ENCODE measurements around the gene MFSD6. TPM values are rescaled to one million over a fixed set of nuclear protein-coding genes. Genes with fewer than 3 reads are reported as not detected.

Gene MFSD6
- total and polyA plus RNA-seq, 2 of the 8 experiments (the other 6 are each of a cell fraction or from before 2014, with no cell fraction given) = 1.8 to 5.1 TPM

- no peaks in the 10 kb centered on the region for H3K79me1 ChIP-seq (ENCODE audit: low read depth, low read length)
- ChIA-PET POLR2A (ENCODE audit: partially characterized antibody) (interaction anchor here (1.0 kb wide), 1 partner anchor 9 kb away, joined by 4 read pairs; no protein-coding TSS in a partner anchor), CTCF (ENCODE audit: partially characterized antibody) (interaction anchor here (0.6 to 3.5 kb wide), 12 partner anchors 10 to 347 kb away, joined by 3 to 10 read pairs (median 4); no protein-coding TSS in a partner anchor)
- no peak overlapping the region for H2BK5ac ChIP-seq (ENCODE audit: low read depth, low read length)
- H3K9ac ChIP-seq (replicated peaks in 1 of 4; ENCODE audit: extremely low read depth in 1 of 4, low read depth in 3 of 4, low read length in 3 of 4) = no peak overlapping the region
- no peak overlapping the region for H3K27ac ChIP-seq (ENCODE audit: low read depth, low read length)
- no peaks in the 10 kb centered on the region for H3K79me2 ChIP-seq (ENCODE audit: control insufficient read depth in 1 of 2, insufficient read depth in 2 of 2, low read length in 2 of 2)
- no peak overlapping the region for H2AFZ ChIP-seq (ENCODE audit: low read length)
- no peaks in the 10 kb centered on the region for H3K9me3 ChIP-seq (ENCODE audit: insufficient read depth in 2 of 2, low read depth in 1 of 2, low read length in 1 of 2)
- H3K18ac ChIP-seq (ENCODE audit: extremely low read depth, low read length) = no peak overlapping the region
- H2BK15ac ChIP-seq (ENCODE audit: low read length) = no peak overlapping the region
- H3K4me3 ChIP-seq (ENCODE audit: extremely low read depth in 1 of 4, insufficient read depth in 2 of 4, low read depth in 3 of 4, low read length in 4 of 4) = no peak overlapping the region
- H4K5ac ChIP-seq (ENCODE audit: insufficient read length, low read depth, low read length) = no peak overlapping the region
- H4K20me1 ChIP-seq (replicated peaks in 1 of 2; ENCODE audit: control insufficient read depth in 1 of 2, insufficient read depth in 2 of 2, low read length in 2 of 2) = no peaks in the 10 kb centered on the region
- no peaks in the 10 kb centered on the region for H3K4me1 ChIP-seq (replicated peaks in 1 of 4; ENCODE audit: control insufficient read depth in 3 of 4, insufficient read depth in 4 of 4, low read length in 3 of 4)
- H2BK12ac ChIP-seq (ENCODE audit: low read depth, low read length) = no peak overlapping the region
- H3K27me3 ChIP-seq (replicated peaks in 1 of 4; ENCODE audit: control insufficient read depth in 3 of 4, extremely low read depth in 1 of 4, insufficient read depth in 3 of 4, low read length in 3 of 4) = no peaks in the 10 kb centered on the region
- WGBS, 2 experiments (ENCODE audit: extremely low coverage in 1 of 2, insufficient coverage in 1 of 2, insufficient read length in 1 of 2, insufficient replicate concordance in 2 of 2, low coverage in 1 of 2, low lambda C conversion rate in 2 of 2, missing lambda C conversion rate in 1 of 2) = 88% methylated on average over 2 of the region's 2 CpGs; no CpG with 5 or more reads in 1 of the 2 experiments
- no peak overlapping the region for H4K91ac ChIP-seq (replicated peaks; ENCODE audit: insufficient read length, low read length)
- no peak overlapping the region for H4K8ac ChIP-seq (ENCODE audit: extremely low read depth, insufficient read depth, low read length)
- H3K4ac ChIP-seq (replicated peaks; ENCODE audit: insufficient read length, low read depth, low read length) = no peak overlapping the region
- FAIRE-seq (no peak), DNase-seq (ENCODE audit: low read depth in 1 of 2, low spot score in 2 of 2) (no peak)
- no peak overlapping the region for H3K14ac ChIP-seq (ENCODE audit: insufficient read length)
- H3K23ac ChIP-seq (ENCODE audit: insufficient read length) = no peak overlapping the region
- no peaks in the 10 kb centered on the region; a peak in 1 of 8 replicates for H3K36me3 ChIP-seq (ENCODE audit: control insufficient read depth in 2 of 4, insufficient read depth in 4 of 4, low read length in 3 of 4)
- H3K56ac ChIP-seq (replicated peaks; ENCODE audit: insufficient read length, low read depth, low read length) = no peak overlapping the region
- H3K4me2 ChIP-seq (ENCODE audit: insufficient read depth in 1 of 2, low read depth in 2 of 2, low read length in 2 of 2) = no peak overlapping the region
- no peak overlapping the region for H2BK20ac ChIP-seq (ENCODE audit: low read length)
- H2AK5ac ChIP-seq (ENCODE audit: low read depth, low read length) = no peak overlapping the region
- no peaks in the 10 kb centered on the region for H3K23me2 ChIP-seq (ENCODE audit: low read depth, low read length)
- H2BK120ac ChIP-seq (replicated peaks; ENCODE audit: low read depth, low read length) = no peak overlapping the region
- peak; percentile 73 to 76 for TF ChIP-seq RAD21 (IDR thresholded peaks at IDR 0.05 in 1 of 2, conservative IDR thresholded peaks at IDR 0.05 in 1 of 2; ENCODE audit: low read depth in 2 of 2, low read length in 2 of 2)
- TF ChIP-seq CTBP2 (IDR thresholded peaks at IDR 0.05; ENCODE audit: borderline replicate concordance, insufficient read depth, insufficient read length, low read length) = no peak
- TF ChIP-seq SAP30 (IDR thresholded peaks at IDR 0.05; ENCODE audit: insufficient read depth, insufficient replicate concordance, low read length) = no peak
- TF ChIP-seq, protein P1, sequence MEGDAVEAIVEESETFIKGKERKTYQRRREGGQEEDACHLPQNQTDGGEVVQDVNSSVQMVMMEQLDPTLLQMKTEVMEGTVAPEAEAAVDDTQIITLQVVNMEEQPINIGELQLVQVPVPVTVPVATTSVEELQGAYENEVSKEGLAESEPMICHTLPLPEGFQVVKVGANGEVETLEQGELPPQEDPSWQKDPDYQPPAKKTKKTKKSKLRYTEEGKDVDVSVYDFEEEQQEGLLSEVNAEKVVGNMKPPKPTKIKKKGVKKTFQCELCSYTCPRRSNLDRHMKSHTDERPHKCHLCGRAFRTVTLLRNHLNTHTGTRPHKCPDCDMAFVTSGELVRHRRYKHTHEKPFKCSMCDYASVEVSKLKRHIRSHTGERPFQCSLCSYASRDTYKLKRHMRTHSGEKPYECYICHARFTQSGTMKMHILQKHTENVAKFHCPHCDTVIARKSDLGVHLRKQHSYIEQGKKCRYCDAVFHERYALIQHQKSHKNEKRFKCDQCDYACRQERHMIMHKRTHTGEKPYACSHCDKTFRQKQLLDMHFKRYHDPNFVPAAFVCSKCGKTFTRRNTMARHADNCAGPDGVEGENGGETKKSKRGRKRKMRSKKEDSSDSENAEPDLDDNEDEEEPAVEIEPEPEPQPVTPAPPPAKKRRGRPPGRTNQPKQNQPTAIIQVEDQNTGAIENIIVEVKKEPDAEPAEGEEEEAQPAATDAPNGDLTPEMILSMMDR (IDR thresholded peaks at IDR 0.05; ENCODE audit: control extremely low read depth in 1 of 3, insufficient read depth in 1 of 3, low read depth in 1 of 3, low read length in 3 of 3) = peak in 2 of 3 experiments; percentile 24 to 45; a peak in 2 of 4 replicates
- no peak for TF ChIP-seq TAF7 (optimal IDR thresholded peaks at IDR 0.05; ENCODE audit: borderline replicate concordance, low read depth, low read length)
- TF ChIP-seq SP2 (IDR thresholded peaks at IDR 0.05; ENCODE audit: low read length) = no peak
- no peak for TF ChIP-seq TBP (IDR thresholded peaks at IDR 0.05; ENCODE audit: low read depth, low read length)
- TF ChIP-seq HDAC6 (IDR thresholded peaks at IDR 0.05; ENCODE audit: low read depth, low read length) = no peak
- TF ChIP-seq KDM5A (IDR thresholded peaks at IDR 0.05; ENCODE audit: low read length) = no peak
- TF ChIP-seq CHD2 (IDR thresholded peaks at IDR 0.05; ENCODE audit: low read length) = no peak
- TF ChIP-seq SIN3A (conservative IDR thresholded peaks at IDR 0.05 in 1 of 2, IDR thresholded peaks at IDR 0.05 in 1 of 2; ENCODE audit: low read depth in 1 of 2, low read length in 2 of 2) = no peak
Measured at GRCh38 chr2:190511104-190511503, 102.9 kb downstream of the MFSD6 start.
